Measurements from ENCODE around the gene SOX5. TPM values are rescaled to one million over a fixed set of nuclear protein-coding genes. Genes with fewer than 3 reads are reported as not detected.

The SOX5 gene
- total RNA-seq, 4 donors from 2014 or later = 47.1 to 56.8 (median 50.2) TPM

DNA sequence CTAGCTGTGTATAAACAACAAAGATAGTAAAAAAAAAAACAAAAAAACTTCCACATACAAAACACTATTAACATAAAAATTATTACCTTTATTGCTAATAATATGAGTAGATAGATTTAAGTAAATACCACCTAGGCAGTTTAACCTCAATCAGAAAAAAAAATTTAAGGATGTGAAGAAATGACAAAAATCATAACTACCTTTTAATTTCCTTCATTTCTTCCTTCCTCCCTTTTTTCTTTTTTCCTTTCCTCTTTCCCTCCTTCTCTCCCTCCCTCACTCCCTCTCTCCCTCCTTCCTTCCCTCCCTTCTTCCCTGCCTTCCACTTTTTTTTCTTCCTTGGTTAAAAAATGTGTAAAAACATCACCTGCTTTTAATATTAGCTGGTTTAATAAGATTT, 81.7 kb downstream of the SOX5 start:
- TF ChIP-seq, protein P1, sequence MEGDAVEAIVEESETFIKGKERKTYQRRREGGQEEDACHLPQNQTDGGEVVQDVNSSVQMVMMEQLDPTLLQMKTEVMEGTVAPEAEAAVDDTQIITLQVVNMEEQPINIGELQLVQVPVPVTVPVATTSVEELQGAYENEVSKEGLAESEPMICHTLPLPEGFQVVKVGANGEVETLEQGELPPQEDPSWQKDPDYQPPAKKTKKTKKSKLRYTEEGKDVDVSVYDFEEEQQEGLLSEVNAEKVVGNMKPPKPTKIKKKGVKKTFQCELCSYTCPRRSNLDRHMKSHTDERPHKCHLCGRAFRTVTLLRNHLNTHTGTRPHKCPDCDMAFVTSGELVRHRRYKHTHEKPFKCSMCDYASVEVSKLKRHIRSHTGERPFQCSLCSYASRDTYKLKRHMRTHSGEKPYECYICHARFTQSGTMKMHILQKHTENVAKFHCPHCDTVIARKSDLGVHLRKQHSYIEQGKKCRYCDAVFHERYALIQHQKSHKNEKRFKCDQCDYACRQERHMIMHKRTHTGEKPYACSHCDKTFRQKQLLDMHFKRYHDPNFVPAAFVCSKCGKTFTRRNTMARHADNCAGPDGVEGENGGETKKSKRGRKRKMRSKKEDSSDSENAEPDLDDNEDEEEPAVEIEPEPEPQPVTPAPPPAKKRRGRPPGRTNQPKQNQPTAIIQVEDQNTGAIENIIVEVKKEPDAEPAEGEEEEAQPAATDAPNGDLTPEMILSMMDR (IDR thresholded peaks at IDR 0.05; ENCODE audit: low read depth) = no peak

DNA sequence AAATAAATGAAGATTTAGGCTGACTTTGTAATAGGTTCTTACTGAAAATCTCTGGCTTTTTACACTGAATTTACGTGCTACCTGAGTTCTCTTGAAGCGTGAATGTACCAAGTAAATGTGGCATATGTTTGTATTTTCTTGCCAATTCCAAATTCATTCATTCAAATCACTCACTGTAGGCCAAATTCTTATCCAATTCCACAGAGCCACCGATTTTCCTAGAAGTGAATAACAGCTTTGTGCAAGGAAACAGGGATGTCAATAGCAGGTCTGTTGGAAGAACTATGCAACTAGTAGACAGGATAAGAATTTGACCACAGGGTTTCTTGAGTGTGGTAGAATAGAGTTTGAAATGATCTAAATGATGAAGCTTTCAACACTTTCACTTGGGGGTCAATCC, 86.8 kb downstream of the SOX5 start:
- TF ChIP-seq, protein P1 (IDR thresholded peaks at IDR 0.05; ENCODE audit: low read depth) = no peak

DNA sequence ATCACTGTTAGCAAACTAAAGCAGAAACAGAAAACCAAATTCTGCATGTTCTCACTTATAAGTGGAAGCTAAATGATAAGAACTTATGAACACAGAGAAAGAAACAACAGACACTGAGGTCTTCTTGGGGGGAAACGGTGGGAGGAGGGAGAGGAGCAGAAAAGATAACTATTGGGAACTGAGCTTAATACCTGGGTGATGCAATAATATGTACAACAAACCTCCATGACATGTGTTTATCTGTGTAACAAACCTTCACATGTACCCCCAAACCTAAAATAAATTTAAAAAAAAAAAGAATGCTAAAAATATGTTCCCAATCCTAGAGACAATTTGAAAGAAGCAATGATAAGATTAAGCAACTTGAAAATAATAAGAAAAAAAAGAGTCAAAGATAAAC, 89.5 kb downstream of the SOX5 start:
- TF ChIP-seq, protein P1 (IDR thresholded peaks at IDR 0.05; ENCODE audit: low read depth) = no peak

DNA sequence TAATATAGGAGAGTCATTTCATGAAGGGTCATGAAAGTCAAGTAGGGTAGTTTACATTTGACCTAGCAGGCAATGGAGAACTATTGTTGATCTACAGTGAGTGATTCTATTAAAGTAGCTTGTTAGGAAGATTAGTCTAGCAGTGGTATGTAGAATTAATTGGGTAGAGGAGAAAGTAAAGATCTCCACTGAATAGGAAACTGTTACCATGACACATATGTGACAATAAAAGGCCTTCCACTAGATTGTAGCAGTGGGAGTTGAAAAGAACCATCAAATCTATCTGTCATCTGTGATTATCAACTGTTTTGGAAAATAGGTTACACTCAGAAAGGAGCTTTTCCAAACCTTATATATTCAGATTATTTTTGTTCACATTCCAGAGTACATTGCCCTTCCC, 92.3 kb downstream of the SOX5 start:
- TF ChIP-seq, protein P1 (IDR thresholded peaks at IDR 0.05; ENCODE audit: low read depth) = no peak

DNA sequence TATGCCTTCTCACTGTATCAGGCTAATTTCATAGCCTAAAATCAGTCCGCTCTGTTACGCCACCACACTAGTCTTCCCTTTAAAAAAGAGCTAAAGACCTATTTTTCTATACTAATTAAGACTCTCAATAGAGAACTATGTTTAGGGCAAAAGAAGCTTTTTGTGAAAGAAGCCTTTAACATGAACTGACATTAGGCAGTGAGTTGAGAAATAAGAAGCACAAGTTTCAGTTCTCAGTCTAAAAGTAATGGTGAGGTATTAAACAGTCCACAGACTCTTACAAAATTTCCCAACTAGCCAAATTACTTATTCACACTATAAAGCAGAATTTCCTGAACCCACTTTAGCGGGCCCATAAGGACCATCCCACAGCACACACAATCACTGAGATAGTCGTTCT, 93.7 kb downstream of the SOX5 start:
- TF ChIP-seq, protein P1 (IDR thresholded peaks at IDR 0.05; ENCODE audit: low read depth) = no peak

DNA sequence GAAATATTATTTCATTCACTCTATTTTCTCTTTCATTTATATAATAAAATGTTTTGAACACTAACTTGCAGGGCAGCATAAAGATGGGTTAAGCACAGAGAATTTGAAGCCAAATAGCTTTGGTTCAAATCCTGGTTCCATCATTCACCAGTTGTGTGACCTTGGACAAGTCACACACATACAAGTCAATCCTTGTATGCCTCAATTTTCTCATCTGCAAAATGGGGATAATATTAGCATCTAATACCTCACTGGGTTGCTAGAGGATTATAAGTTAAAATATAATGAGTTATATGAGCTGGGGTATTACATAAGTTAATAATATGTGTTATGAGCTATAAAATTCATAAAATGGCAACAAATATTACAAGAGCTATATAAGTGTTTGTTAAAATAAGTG, 94.9 kb downstream of the SOX5 start:
- TF ChIP-seq, protein P1 (IDR thresholded peaks at IDR 0.05; ENCODE audit: low read depth) = no peak

DNA sequence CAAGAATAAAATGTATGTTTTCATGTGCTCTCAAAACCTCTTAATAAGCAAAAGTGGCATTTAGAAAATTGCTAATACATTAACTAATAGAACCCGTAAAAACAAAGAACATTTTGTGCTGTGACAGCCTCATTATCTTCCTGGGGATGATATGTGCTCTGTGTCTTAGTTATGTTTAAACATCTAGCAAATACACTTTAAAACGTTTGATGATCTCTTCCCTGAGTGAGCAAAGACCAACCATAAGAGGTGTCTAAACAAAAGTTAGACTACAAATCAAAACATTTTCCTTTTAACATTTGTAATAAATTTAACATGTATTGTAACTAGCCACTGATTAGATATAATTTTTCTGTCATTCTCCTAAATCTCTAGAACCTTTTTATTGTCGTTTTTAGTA, 95.8 kb downstream of the SOX5 start:
- TF ChIP-seq, protein P1 (IDR thresholded peaks at IDR 0.05; ENCODE audit: low read depth) = no peak

Data from subcutaneous adipose tissue (tissue), 4 donors.